ENCODE measurements around the gene MAGEE1. TPM values are rescaled to one million over a fixed set of nuclear protein-coding genes. Genes with fewer than 3 reads are reported as not detected.
A peak's percentile ranks its signal among the peaks of the same experiment; 100 is the strongest.

Gene MAGEE1, protein sequence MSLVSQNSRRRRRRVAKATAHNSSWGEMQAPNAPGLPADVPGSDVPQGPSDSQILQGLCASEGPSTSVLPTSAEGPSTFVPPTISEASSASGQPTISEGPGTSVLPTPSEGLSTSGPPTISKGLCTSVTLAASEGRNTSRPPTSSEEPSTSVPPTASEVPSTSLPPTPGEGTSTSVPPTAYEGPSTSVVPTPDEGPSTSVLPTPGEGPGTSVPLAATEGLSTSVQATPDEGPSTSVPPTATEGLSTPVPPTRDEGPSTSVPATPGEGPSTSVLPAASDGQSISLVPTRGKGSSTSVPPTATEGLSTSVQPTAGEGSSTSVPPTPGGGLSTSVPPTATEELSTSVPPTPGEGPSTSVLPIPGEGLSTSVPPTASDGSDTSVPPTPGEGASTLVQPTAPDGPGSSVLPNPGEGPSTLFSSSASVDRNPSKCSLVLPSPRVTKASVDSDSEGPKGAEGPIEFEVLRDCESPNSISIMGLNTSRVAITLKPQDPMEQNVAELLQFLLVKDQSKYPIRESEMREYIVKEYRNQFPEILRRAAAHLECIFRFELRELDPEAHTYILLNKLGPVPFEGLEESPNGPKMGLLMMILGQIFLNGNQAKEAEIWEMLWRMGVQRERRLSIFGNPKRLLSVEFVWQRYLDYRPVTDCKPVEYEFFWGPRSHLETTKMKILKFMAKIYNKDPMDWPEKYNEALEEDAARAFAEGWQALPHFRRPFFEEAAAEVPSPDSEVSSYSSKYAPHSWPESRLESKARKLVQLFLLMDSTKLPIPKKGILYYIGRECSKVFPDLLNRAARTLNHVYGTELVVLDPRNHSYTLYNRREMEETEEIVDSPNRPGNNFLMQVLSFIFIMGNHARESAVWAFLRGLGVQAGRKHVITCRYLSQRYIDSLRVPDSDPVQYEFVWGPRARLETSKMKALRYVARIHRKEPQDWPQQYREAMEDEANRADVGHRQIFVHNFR
- polyA plus RNA-seq (ENCODE audit: insufficient read length in 10 of 10): 1 to 10 TPM; 2.1 to 4.1 (median 2.3) TPM
- long read RNA-seq, donor 1, partial matches to known transcripts: 0 of 2 reads
- long read RNA-seq, donor 1, other reads (novel, unspliced or antisense): 0 of 2 reads
- long read RNA-seq, donor 2, partial matches to known transcripts: 0 of 2 reads
- long read RNA-seq, donor 2, other reads (novel, unspliced or antisense): 0 of 2 reads
- long read RNA-seq, donor 3: 0 reads
- long read RNA-seq, donor 4, partial matches to known transcripts: 0 of 4 reads
- long read RNA-seq, donor 4, other reads (novel, unspliced or antisense): 0 of 4 reads
- long read RNA-seq, donor 5, partial matches to known transcripts: 0 of 4 reads
- long read RNA-seq, donor 5, other reads (novel, unspliced or antisense): 0 of 4 reads
- long read RNA-seq, donor 6, partial matches to known transcripts: 0 of 2 reads
- long read RNA-seq, donor 6, other reads (novel, unspliced or antisense): 0 of 2 reads
- long read RNA-seq, donor 7, partial matches to known transcripts: 0 of 4 reads
- long read RNA-seq, donor 7, other reads (novel, unspliced or antisense): 0 of 4 reads
- long read RNA-seq, donor 8, transcript MAGEE1-201 (1 exons, 3,630 nt): major isoform, 9 of 9 reads
- long read RNA-seq, donor 8, partial matches to known transcripts: 0 of 9 reads
- long read RNA-seq, donor 8, other reads (novel, unspliced or antisense): 0 of 9 reads
- long read RNA-seq, donor 9: 0 reads

DNA sequence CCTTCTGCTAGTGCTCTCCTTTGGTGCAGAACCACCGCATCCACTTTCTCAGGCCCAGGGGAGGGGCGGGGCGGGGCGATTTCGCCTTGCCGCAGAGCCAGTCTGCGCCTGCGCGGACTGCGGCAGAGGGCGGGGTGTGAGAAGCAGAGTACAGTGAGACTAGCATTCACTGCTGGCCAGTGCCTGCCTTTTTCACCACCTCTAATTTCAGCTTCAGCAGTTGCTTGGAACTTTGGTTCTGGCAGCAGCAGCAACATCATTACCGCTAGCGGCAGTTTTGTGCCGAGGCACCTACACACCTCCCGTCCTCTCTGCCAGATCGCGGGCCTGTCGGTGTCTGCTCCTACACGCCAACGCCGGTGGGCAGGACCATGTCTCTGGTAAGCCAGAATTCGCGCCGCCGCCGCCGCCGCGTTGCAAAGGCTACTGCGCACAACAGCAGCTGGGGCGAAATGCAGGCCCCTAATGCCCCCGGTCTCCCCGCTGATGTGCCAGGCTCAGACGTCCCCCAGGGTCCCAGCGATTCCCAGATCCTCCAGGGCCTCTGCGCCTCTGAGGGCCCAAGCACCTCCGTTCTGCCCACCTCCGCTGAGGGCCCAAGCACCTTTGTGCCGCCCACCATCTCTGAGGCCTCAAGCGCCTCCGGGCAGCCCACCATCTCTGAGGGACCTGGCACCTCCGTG is at the start of gene MAGEE1:
MAGEE1 (plus strand) TSS at position 151 of the 683 bp plus-strand sequence; CDS start at position 372, 221 bp downstream.
- DNase-seq: peak; percentile 54 to 90 (median 76)

DNA sequence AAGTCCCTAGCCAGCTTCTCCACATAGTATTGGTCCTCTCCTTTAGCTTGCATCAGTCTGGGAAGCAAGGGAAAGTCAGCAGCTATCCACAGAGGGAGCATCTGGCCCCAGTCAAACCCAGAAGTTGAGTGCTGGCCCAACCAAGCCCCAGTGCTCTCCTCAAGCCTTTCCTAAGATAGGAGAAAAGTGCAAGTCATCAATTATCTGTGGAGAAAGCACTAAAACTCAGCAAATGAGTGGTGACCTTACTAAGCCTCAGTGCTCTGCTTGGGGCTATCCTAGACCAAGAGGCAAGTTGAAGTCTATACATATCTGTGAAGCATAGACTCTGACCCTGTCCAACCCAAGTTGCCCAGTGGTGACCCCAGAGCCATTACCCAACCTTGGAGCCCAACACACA is 28.5 kb upstream of the MAGEE1 start:
- no peak for DNase-seq

DNA sequence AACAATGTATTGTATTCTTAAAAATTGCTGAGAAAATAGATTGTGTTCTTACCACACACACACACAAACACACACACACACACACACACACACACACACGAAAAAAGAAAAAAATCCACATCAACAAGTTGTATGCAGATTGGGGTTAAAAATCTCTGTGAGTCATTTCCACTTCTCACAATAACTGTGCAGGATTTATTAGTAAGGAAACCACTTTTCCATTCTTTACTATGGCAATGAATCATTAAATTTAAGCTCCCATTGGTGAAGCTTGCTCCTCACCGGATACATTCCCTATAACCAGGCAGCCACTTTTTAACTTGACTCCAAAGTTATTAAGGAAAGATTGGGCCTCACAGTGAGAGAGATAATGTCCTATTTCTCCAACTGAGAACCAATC is 19.7 kb upstream of the MAGEE1 start:
- DNase-seq: no peak

DNA sequence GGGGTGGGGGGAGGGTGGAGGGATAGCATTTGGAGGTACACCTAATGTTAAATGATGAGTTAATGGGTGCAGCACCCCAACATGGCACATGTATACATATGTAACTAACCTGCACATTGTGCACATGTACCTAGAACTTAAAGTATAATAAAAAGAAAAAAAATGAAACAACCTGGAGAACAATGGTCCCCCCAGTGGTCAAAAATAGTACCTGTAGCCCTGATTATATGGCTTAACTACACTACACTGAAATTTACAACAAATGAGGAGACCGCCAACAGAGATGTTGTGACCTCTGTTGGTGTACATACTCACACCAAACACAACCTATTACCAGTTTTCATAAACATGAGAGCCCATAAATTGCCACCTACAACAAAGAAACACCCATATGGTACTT is 7.3 kb upstream of the MAGEE1 start:
- no peak for DNase-seq

DNA sequence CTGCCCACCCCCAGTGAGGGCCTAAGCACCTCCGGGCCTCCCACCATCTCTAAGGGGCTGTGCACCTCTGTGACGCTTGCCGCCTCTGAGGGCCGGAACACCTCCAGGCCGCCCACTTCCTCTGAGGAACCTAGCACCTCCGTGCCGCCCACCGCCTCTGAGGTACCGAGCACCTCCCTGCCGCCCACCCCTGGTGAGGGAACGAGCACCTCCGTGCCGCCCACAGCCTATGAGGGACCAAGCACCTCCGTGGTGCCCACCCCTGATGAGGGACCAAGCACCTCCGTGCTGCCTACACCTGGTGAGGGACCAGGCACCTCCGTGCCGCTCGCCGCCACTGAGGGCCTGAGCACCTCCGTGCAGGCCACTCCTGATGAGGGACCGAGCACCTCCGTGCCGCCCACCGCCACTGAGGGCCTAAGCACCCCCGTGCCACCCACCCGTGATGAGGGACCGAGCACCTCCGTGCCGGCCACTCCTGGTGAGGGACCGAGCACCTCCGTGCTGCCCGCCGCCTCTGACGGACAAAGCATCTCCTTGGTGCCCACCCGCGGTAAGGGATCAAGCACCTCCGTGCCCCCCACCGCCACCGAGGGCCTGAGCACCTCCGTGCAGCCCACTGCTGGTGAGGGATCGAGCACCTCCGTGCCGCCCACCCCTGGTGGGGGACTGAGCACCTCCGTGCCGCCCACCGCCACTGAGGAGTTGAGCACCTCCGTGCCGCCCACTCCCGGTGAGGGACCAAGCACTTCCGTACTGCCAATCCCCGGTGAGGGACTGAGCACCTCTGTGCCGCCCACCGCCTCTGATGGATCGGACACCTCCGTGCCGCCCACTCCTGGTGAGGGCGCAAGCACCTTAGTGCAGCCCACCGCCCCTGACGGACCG is 977 bp downstream of the MAGEE1 start:
- no peak for DNase-seq

DNA sequence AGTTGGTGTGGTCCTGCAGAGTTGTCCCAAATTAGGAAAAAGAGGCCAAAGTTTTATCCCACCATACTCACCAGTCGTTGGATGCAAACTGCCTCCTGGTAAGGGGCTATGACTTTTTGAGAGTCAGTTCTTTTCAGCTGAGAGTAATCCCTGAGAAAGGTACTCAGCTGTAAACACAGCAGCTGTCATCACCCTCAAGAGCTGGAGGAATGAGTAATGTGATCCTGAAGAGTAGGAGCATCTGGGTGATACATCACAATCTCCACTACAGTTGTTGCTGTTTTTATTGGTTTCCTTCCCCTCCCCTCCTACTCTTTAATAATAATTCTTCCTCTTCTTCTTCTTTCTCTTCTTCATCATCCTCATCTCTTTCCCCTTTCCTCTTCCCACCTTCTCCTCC is 5.7 kb downstream of the MAGEE1 start:
- peak in 1 of 3 donors; percentile 1 for DNase-seq

DNA sequence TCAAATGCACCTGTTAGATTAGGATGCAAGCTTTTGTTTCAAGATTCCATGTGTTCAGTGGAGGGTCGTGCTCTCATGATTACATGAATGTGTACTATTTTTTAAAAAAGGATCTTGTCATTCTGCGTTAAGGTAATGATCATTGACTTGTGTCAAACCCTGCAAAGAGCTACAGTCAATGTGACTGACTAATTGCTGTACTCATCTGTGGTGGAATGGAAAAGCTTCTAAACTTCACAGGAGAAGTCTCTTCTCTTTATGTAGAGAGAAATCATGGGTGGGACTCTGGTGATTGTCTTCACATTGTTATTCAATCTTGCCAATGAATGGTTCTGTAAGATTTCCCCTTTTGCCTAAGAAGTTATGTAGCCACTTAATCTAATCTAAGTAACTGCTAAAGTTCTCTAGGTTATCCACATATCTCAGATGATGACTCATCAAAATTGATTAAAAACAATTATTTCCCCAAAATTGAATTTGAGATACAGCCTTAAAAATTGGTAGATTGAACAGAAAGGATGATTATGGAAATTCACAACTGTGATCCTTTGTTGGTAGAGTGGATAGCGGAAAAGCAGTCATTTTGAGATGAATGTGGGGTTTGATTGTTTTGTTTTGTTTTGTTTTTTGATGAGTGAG is 6.7 kb downstream of the MAGEE1 start:
- no peak for DNase-seq

DNA sequence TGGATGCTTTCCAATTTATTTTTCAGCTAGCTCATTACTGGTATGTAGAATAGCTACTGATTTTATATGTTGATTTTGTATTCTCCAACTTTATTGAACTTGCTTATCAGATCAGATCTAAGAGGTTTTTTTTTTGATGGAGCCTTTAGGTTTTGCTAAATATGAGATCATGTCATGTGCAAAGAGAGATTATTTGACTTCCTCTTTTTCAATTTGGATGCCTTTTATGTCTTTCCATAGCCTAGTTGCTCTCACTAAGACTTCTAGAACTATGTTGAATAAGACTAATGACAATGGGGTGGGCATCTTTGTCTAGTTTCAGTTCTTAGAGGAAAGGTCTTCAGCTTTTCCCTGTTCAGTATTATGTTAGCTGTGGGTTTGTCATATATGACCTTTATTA is 11.7 kb downstream of the MAGEE1 start:
- DNase-seq: no peak

DNA sequence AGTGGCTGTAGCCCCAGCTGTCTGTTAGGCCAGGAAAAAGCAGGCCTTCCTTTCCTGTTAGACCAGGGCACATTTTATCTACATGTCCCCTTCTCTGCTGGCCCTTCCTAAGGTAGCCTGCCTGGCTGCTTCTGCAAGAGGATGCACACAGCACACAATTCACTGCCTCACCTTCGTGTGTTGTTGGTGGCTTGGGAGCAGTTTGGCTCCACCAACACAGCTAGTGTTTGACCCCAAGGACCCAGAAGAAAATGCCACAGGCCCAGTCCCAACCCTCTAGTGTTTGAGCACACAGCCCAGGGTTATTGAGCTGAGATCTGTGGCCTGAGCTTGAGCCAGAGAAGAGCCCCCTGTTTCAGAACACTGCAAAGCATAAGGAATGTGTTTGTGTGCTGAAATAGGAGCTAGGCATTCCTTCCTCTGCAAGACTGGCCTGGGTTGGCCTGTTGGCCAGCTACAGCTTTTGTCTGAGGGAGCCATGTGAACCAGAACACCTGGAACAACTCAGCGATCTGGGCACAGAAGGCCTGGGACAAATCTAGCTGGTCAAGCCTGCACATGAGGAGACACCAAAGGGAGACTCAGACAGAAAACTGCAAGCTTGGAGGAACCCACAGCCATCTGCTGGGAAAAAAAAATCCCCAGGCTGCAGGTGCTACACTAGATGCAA is 26.4 kb downstream of the MAGEE1 start:
- DNase-seq: no peak

DNA sequence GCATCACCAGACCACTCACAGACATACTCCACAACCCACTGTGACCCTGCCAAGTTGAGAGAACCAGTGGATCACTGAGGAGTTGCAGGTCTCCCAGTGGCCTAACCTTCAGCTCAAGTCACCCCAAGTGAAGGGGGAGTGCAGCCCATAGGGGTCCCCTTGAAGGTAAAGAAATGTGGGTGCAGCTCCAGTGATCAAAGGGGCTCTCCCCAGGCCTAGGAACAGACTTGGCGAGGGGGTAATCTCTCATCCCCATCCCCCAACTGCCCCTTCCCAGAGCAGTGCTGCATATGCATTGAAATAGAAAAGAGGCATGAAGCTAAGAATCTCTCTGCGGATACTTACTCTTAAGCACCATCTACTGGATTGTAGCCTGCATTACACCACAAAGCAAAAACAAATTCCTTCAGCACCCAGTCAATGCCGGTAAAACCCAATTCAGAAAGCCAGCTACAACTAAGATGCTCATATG is 27.0 kb downstream of the MAGEE1 start:
- DNase-seq: peak in 2 of 3 donors; percentile 2 to 7

DNA sequence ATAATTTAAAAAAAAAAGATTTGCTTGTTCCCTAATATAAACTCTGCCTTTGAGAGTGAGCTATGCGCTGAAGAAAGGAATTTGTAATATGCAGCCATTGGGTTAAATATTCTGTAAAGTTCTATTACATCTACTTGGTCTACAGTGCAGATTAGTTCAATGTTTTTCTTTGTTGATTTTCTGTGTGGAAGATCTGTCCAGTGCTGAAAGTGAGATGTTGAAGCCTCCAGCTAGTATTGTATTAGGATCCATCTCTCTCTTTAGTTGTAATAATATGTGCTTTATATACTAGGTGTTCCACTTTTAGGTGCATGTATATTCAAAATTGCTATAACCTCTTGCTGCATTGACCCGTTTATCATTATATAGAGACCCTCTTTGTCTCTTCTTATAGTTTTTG is 49.8 kb downstream of the MAGEE1 start:
- no peak for DNase-seq
